GM19238 (cell line): ENCODE data around the gene SSUH2.
"Not testable (repeated sequence)": the region's sequence is repeated elsewhere in the genome, so short reads cannot be mapped to it uniquely, and the experiment has no call there.

Experiments used
- DNase-seq: peaks from one replicate; pipeline ENCODE4 v3.0.0; 2011; ENCODE audit warnings: low spot score; ENCODE audit not compliant: insufficient read length

The SSUH2 gene

GRCh38 chr3:8581373-8581772, 63.2 kb downstream of the SSUH2 start:
- DNase-seq: no peak

GRCh38 chr3:8580434-8580833, 64.2 kb downstream of the SSUH2 start:
- DNase-seq: not testable (repeated sequence)

- DNase-seq: no peak
These were observed 64.7 kb downstream of the SSUH2 start for GRCh38 chr3:8579943-8580342.

GRCh38 chr3:8579096-8579495, 65.5 kb downstream of the SSUH2 start:
- peak; percentile 16 for DNase-seq

GRCh38 chr3:8578282-8578681, 66.3 kb downstream of the SSUH2 start:
- no peak for DNase-seq

GRCh38 chr3:8576841-8577571, 67.6 kb downstream of the SSUH2 start:
- DNase-seq: no peak

- no peak for DNase-seq
These were observed 68.2 kb downstream of the SSUH2 start for GRCh38 chr3:8576436-8576835.

GRCh38 chr3:8575364-8576104, 69.1 kb downstream of the SSUH2 start:
- DNase-seq: no peak

GRCh38 chr3:8574670-8575322, 69.8 kb downstream of the SSUH2 start:
- DNase-seq: no peak

GRCh38 chr3:8574040-8574669, 70.4 kb downstream of the SSUH2 start:
- DNase-seq: no peak

GRCh38 chr3:8573342-8573926, 71.2 kb downstream of the SSUH2 start:
- no peak for DNase-seq

GRCh38 chr3:8571256-8571655, 73.3 kb downstream of the SSUH2 start:
- DNase-seq: no peak
